Endodermal cell (in vitro differentiated cells): ENCODE measurements around the gene TRIL. TPM values are rescaled to one million over a fixed set of nuclear protein-coding genes. Genes with fewer than 3 reads are reported as not detected.

Source experiments
- DNase-seq: peaks from one replicate; pipeline ENCODE4 v3.0.0-alpha.2; 2017
- H3K27ac ChIP-seq: 2 replicates; pipeline ENCODE4 v1.5.1; 2013; ENCODE audit warnings: mild to moderate bottlenecking, low read depth, low read length, moderate library complexity
- H3K27me3 ChIP-seq: 2 replicates; pipeline ENCODE4 v1.6.1; 2013; ENCODE audit warnings: mild to moderate bottlenecking, low read length, moderate library complexity; ENCODE audit not compliant: insufficient read depth, control insufficient read depth, poor library complexity, severe bottlenecking
- H3K36me3 ChIP-seq: 2 replicates; pipeline ENCODE4 v1.7.0; 2013; ENCODE audit warnings: mild to moderate bottlenecking, low read length, moderate library complexity; ENCODE audit not compliant: control insufficient read depth, insufficient read depth
- H3K4me1 ChIP-seq: one replicate; pipeline ENCODE4 v1.7.0; 2013; ENCODE audit warnings: low read length; ENCODE audit not compliant: control insufficient read depth, insufficient read depth
- H3K4me3 ChIP-seq: 2 replicates; pipeline ENCODE4 v1.5.1; 2013; ENCODE audit warnings: mild to moderate bottlenecking, low read length, moderate library complexity
- H3K9ac ChIP-seq: 2 replicates; pipeline ENCODE4 v1.6.1; 2013; ENCODE audit warnings: mild to moderate bottlenecking, low read length, moderate library complexity; ENCODE audit not compliant: poor library complexity, severe bottlenecking; ENCODE audit errors: extremely low read depth
- H3K9me3 ChIP-seq: 2 replicates; pipeline ENCODE4 v1.6.1; 2013; ENCODE audit warnings: mild to moderate bottlenecking, low read length, moderate library complexity; ENCODE audit not compliant: control insufficient read depth
- H3K27ac Mint-ChIP-seq: 2 replicates; pipeline ENCODE4 v1.8.0; 2020; ENCODE audit warnings: mixed read lengths
- H3K27me3 Mint-ChIP-seq: 2 replicates; pipeline ENCODE4 v1.8.0; 2021; ENCODE audit warnings: mild to moderate bottlenecking, mixed read lengths; ENCODE audit not compliant: insufficient read depth
- H3K36me3 Mint-ChIP-seq: 2 replicates; pipeline ENCODE4 v1.8.0; 2020; ENCODE audit warnings: low read depth, mixed read lengths
- H3K4me1 Mint-ChIP-seq: 2 replicates; pipeline ENCODE4 v1.8.0; 2020; ENCODE audit warnings: mixed read lengths
- H3K4me3 Mint-ChIP-seq: 2 replicates; pipeline ENCODE4 v1.8.0; 2020; ENCODE audit warnings: mild to moderate bottlenecking, moderate library complexity, mixed read lengths
- H3K9me3 Mint-ChIP-seq: 2 replicates; pipeline ENCODE4 v1.8.0; 2020; ENCODE audit warnings: mild to moderate bottlenecking, mixed read lengths
- WGBS, 2 experiments: methylation state at CpG; one replicate each; pipeline versions ENCODE4 v1.1.5 to v1.1.7; 2013; ENCODE audit warnings: missing lambda C conversion rate in 2 of 2, mixed read lengths in 1 of 2; ENCODE audit not compliant: insufficient coverage in 1 of 2, insufficient read length in 1 of 2; 5-methylcytosine and 5-hydroxymethylcytosine counted together
- total RNA-seq, 2 donors: library from RNA; stranded (reverse); fragmentation: NEBNext Ultra II Directional in 1 of 2; extraction: Animal tissue kit (Norgen Biotek cat#: 25700) in 1 of 2; gene quantifications; 2 replicates in 1 of 2; 3 replicates in 1 of 2; pipeline ENCODE4 v1.2.1, GENCODE V29; 2021
- TF ChIP-seq, protein P1 (sequence below): fragments of 200-600 bp; sonication (generic); conservative IDR thresholded peaks from 2 replicates; pipeline ENCODE4 v1.5.0; 2021; ENCODE audit warnings: antibody characterized with exemption, mild to moderate bottlenecking

TRIL gene
- total RNA-seq, 2 donors from 2014 or later: 1.6 to 3.3 TPM

DNA sequence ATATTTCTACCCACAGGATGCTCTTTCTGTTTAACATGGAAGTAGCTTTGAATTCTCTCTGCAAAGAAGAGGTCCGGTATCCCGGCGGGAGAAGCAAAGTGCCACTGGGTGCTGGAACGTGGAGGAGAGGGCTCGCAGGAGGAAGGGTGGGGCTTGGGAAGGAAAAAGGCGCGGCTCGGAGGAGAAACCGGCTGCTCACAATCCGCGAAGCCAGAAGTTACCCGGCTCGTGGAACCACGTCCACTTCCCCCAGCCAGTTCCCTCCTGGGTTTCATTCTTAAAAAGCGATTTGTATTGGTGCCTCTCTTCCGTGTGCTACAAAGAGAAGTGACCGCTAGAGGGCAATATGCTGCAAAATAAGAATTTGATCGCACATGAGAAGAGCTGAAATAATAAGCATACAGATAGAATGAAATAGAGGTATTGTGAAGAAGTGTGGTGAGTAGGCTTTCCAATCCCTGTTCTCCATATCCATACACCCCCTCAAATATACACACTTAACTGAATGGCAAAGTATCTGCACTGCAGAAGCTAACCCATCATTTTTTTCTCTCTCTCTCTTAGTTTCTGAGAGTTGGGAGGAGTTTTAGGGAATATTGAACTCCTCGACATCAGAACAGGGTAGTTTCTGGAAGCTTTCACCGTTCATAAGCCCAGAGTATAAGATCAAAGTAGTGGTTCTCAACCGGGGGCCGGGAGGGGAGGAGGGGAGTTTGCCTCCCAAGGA, 31.1 kb downstream of the TRIL start:
- Mint-ChIP-seq H3K36me3 (no peaks in the 10 kb centered on the region), H3K27me3 (peaks cover 24% of the 10 kb centered on the region), H3K4me1 (peaks cover 6% of the 10 kb centered on the region), H3K9me3 (no peaks in the 10 kb centered on the region), H3K4me3 (peak overlapping the region; percentile 65), H3K27ac (peak overlapping the region; percentile 64)
- TF ChIP-seq, protein P1, sequence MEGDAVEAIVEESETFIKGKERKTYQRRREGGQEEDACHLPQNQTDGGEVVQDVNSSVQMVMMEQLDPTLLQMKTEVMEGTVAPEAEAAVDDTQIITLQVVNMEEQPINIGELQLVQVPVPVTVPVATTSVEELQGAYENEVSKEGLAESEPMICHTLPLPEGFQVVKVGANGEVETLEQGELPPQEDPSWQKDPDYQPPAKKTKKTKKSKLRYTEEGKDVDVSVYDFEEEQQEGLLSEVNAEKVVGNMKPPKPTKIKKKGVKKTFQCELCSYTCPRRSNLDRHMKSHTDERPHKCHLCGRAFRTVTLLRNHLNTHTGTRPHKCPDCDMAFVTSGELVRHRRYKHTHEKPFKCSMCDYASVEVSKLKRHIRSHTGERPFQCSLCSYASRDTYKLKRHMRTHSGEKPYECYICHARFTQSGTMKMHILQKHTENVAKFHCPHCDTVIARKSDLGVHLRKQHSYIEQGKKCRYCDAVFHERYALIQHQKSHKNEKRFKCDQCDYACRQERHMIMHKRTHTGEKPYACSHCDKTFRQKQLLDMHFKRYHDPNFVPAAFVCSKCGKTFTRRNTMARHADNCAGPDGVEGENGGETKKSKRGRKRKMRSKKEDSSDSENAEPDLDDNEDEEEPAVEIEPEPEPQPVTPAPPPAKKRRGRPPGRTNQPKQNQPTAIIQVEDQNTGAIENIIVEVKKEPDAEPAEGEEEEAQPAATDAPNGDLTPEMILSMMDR: peak; percentile 91
- peak; percentile 84 for DNase-seq
- H3K27me3 ChIP-seq: peaks cover 18% of the 10 kb centered on the region
- WGBS, 2 experiments: 28% methylated on average over 22 of the region's 22 CpGs; no CpG with 5 or more reads in 1 of the 2 experiments
- no peaks in the 10 kb centered on the region for H3K9me3 ChIP-seq
- H3K9ac ChIP-seq: no peak overlapping the region
- H3K27ac ChIP-seq: no peak overlapping the region
- H3K4me1 ChIP-seq: no peaks in the 10 kb centered on the region
- H3K36me3 ChIP-seq: no peaks in the 10 kb centered on the region
- peak overlapping the region; percentile 70 for H3K4me3 ChIP-seq

- Mint-ChIP-seq H3K4me3 (no peak overlapping the region), H3K27me3 (peaks cover 22% of the 10 kb centered on the region), H3K9me3 (no peaks in the 10 kb centered on the region), H3K4me1 (peaks cover 6% of the 10 kb centered on the region), H3K27ac (no peak overlapping the region), H3K36me3 (no peaks in the 10 kb centered on the region)
- H3K36me3 ChIP-seq: no peaks in the 10 kb centered on the region
- DNase-seq: peak; percentile 86
- TF ChIP-seq, protein P1: peak; percentile 92
- H3K4me1 ChIP-seq: no peaks in the 10 kb centered on the region
- H3K27me3 ChIP-seq: peaks cover 18% of the 10 kb centered on the region
- H3K9ac ChIP-seq: no peak overlapping the region
- WGBS, 2 experiments: 20 to 53% methylated on average over 2 to 7 of the region's 7 CpGs
- H3K9me3 ChIP-seq: no peaks in the 10 kb centered on the region
- no peak overlapping the region for H3K27ac ChIP-seq
- H3K4me3 ChIP-seq: no peak overlapping the region
Measured at GRCh38 chr7:28922624-28923331, 35.4 kb downstream of the TRIL start.

GRCh38 chr7:28921822-28922221, 36.3 kb downstream of the TRIL start:
- Histone ChIP-seq H3K36me3 (no peaks in the 10 kb centered on the region), H3K27ac (no peak overlapping the region), H3K9me3 (no peaks in the 10 kb centered on the region), H3K4me1 (no peaks in the 10 kb centered on the region), H3K9ac (no peak overlapping the region), H3K27me3 (peaks cover 18% of the 10 kb centered on the region), H3K4me3 (no peak overlapping the region)
- H3K4me3 Mint-ChIP-seq: no peak overlapping the region
- no peak overlapping the region for H3K27ac Mint-ChIP-seq
- peaks cover 4% of the 10 kb centered on the region for H3K4me1 Mint-ChIP-seq
- peaks cover 20% of the 10 kb centered on the region for H3K27me3 Mint-ChIP-seq
- H3K36me3 Mint-ChIP-seq: no peaks in the 10 kb centered on the region
- no peaks in the 10 kb centered on the region for H3K9me3 Mint-ChIP-seq
- WGBS, 2 experiments: 9 to 37% methylated on average over 2 to 3 of the region's 4 CpGs
- DNase-seq: peak; percentile 66
- TF ChIP-seq, protein P1: peak; percentile 90
